Type B pancreatic cell (in vitro differentiated cells): ENCODE results near the gene MAP2K6. TPM values are rescaled to one million over a fixed set of nuclear protein-coding genes. Genes with fewer than 3 reads are reported as not detected.

Source experiments
- DNase-seq: peaks from one replicate; pipeline ENCODE4 v3.0.0; 2021; ENCODE audit warnings: mixed read lengths; ENCODE audit not compliant: unreplicated experiment; ENCODE audit errors: extremely low spot score
- H3K27ac Mint-ChIP-seq: 2 replicates; pipeline ENCODE4 v1.8.0; 2021; ENCODE audit warnings: mild to moderate bottlenecking, mixed read lengths
- H3K27me3 Mint-ChIP-seq: 2 replicates; pipeline ENCODE4 v1.8.0; 2021; ENCODE audit warnings: mixed read lengths
- H3K36me3 Mint-ChIP-seq: 2 replicates; pipeline ENCODE4 v1.8.0; 2021; ENCODE audit warnings: mixed read lengths
- H3K4me1 Mint-ChIP-seq: one replicate; pipeline ENCODE4 v1.8.0; 2021; ENCODE audit warnings: mixed read lengths; ENCODE audit not compliant: unreplicated experiment
- H3K4me3 Mint-ChIP-seq: 2 replicates; pipeline ENCODE4 v1.8.0; 2021; ENCODE audit warnings: mild to moderate bottlenecking, mixed read lengths
- H3K9me3 Mint-ChIP-seq: 2 replicates; pipeline ENCODE4 v1.8.0; 2021; ENCODE audit warnings: mixed read lengths
- CTCF ChIP-seq: fragments of 200-600 bp; sonication (generic); conservative IDR thresholded peaks from 2 replicates; pipeline ENCODE4 v1.5.0; 2021; ENCODE audit warnings: antibody characterized with exemption, mild to moderate bottlenecking
- total RNA-seq: library from RNA; stranded (reverse); gene quantifications from 2 replicates; pipeline ENCODE4 v1.2.1, GENCODE V29; 2021; ENCODE audit warnings: low replicate concordance

The MAP2K6 gene
- total RNA-seq, 1 donor from 2014 or later = 28.8 TPM

GRCh38 chr17:69417545-69418483 lies 3.3 kb downstream of the MAP2K6 start:
- no peak overlapping the region for H3K4me3 Mint-ChIP-seq
- no peak for DNase-seq
- no peaks in the 10 kb centered on the region for H3K9me3 Mint-ChIP-seq
- H3K27ac Mint-ChIP-seq = peak overlapping the region; percentile 49
- TF ChIP-seq CTCF = peak; percentile 52
- H3K4me1 Mint-ChIP-seq = peaks cover 5% of the 10 kb centered on the region
- H3K27me3 Mint-ChIP-seq = no peaks in the 10 kb centered on the region
- no peaks in the 10 kb centered on the region for H3K36me3 Mint-ChIP-seq

- H3K27me3 Mint-ChIP-seq = no peaks in the 10 kb centered on the region
- no peak for DNase-seq
- TF ChIP-seq CTCF = no peak
- H3K9me3 Mint-ChIP-seq = no peaks in the 10 kb centered on the region
- H3K4me1 Mint-ChIP-seq = peaks cover 9% of the 10 kb centered on the region
- H3K4me3 Mint-ChIP-seq = peak overlapping the region; percentile 43
- H3K36me3 Mint-ChIP-seq = peaks cover 3% of the 10 kb centered on the region
- no peak overlapping the region for H3K27ac Mint-ChIP-seq
Observed at GRCh38 chr17:69418535-69418934, 4.0 kb downstream of the MAP2K6 start.

GRCh38 chr17:69423450-69423849 lies 9.0 kb downstream of the MAP2K6 start:
- Mint-ChIP-seq H3K4me1 (peaks cover 22% of the 10 kb centered on the region), H3K27me3 (no peaks in the 10 kb centered on the region), H3K9me3 (no peaks in the 10 kb centered on the region), H3K27ac (peak overlapping the region; percentile 93), H3K4me3 (no peak overlapping the region), H3K36me3 (peaks cover 7% of the 10 kb centered on the region)
- no peak for DNase-seq
- TF ChIP-seq CTCF = no peak

GRCh38 chr17:69424287-69425041 lies 10.0 kb downstream of the MAP2K6 start:
- Mint-ChIP-seq H3K27ac (peak overlapping the region; percentile 93), H3K27me3 (no peaks in the 10 kb centered on the region)

GRCh38 chr17:69425978-69426377 lies 11.5 kb downstream of the MAP2K6 start:
- no peak for TF ChIP-seq CTCF
- Mint-ChIP-seq H3K36me3 (peaks cover 7% of the 10 kb centered on the region), H3K4me3 (no peak overlapping the region), H3K27me3 (no peaks in the 10 kb centered on the region), H3K4me1 (peaks cover 34% of the 10 kb centered on the region), H3K9me3 (no peaks in the 10 kb centered on the region), H3K27ac (peak overlapping the region; percentile 40)
- no peak for DNase-seq

More at GRCh38 chr17:69424287-69425041, 10.0 kb downstream of the MAP2K6 start:
- Mint-ChIP-seq H3K9me3 (no peaks in the 10 kb centered on the region), H3K4me1 (peaks cover 25% of the 10 kb centered on the region), H3K4me3 (peak overlapping the region; percentile 23), H3K36me3 (peaks cover 7% of the 10 kb centered on the region)
- DNase-seq = no peak
- TF ChIP-seq CTCF = no peak
